Rectal smooth muscle tissue (tissue), 1 donor: ENCODE results near the gene KERA.

Source experiments
- H3K27ac ChIP-seq: one replicate; pipeline ENCODE4 v1.7.0; 2013; ENCODE audit warnings: low read depth, low read length, inconsistent platforms
- H3K27me3 ChIP-seq: one replicate; pipeline ENCODE4 v1.7.0; 2013; ENCODE audit warnings: low read length; ENCODE audit not compliant: control insufficient read depth, insufficient read depth
- H3K36me3 ChIP-seq: one replicate; pipeline ENCODE4 v1.7.0; 2013; ENCODE audit warnings: low read length; ENCODE audit not compliant: control insufficient read depth, insufficient read depth
- H3K4me1 ChIP-seq: one replicate; pipeline ENCODE4 v1.7.0; 2013; ENCODE audit warnings: low read length; ENCODE audit not compliant: control insufficient read depth, insufficient read depth
- H3K4me3 ChIP-seq: one replicate; pipeline ENCODE4 v1.7.0; 2013; ENCODE audit warnings: low read length
- H3K9ac ChIP-seq: one replicate; pipeline ENCODE4 v1.7.0; 2013; ENCODE audit warnings: low read length

KERA gene, protein sequence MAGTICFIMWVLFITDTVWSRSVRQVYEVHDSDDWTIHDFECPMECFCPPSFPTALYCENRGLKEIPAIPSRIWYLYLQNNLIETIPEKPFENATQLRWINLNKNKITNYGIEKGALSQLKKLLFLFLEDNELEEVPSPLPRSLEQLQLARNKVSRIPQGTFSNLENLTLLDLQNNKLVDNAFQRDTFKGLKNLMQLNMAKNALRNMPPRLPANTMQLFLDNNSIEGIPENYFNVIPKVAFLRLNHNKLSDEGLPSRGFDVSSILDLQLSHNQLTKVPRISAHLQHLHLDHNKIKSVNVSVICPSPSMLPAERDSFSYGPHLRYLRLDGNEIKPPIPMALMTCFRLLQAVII

DNA sequence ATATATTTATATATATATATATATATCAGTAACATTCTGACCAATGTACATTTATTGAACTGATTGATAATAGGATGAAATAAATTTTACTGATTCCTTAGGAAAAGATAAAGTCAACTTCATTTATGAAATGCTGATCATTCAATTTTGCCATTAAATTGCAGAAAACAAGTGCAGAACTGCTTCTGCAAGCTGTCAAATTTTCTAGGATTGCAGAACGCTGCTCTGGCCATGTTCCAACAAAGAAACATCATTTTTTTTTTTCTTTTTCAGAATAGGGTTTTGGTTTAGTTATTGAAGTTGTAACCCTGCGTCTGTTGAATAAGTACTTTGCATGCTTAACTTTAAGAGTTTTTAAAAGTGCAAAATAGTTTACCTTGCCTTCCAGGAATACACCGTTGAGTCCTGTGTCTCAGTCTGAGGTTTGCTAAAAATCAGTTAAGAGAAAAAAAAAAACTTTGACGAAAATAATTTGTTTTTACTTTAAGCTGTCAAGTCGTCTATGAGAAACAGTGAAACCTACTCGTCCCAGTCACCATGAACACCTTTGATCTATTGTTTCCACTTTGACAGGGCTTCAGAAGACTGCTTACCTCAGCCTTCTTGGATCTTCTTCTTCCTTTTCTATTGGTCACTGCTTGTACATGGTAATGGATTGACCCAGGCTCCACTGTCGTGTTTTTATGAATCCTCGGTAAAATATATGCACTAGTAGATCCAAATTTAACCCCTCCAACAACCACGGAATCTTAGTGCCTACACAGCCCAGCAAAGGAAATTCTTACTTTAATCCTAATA is at the start of gene KERA:
TSS of gene KERA (minus strand) at position 657 of the 798 bp plus-strand sequence. CDS start 1,743 bp downstream, outside the sequence.
- H3K27me3 ChIP-seq: no peaks in the 10 kb centered on the region
- H3K9ac ChIP-seq: no peak within 1 kb of the TSS
- H3K4me1 ChIP-seq: no peaks in the 10 kb centered on the region
- H3K36me3 ChIP-seq: no peaks in the 10 kb centered on the region
- H3K27ac ChIP-seq: no peak within 1 kb of the TSS
- no peak within 1 kb of the TSS for H3K4me3 ChIP-seq

DNA sequence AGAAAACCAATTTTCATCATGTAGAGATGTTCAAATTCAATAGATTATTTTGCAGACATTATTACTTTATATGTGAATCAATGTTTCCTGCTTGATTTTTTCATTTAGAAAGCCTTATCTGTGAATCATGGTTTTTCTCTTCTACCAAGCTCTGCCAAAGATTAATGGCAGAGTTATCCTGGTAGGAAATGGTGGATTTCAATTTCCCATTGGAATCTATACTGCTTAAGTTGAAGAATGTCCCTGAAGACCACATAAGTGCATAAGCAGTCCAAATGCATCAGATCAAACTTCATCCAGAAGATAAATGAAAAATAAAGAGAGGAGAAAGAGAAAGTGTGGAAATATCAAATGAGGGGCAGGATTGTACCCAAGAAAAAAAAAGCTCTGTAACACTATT is 48.5 kb upstream of the KERA start:
- H3K9ac ChIP-seq: no peak overlapping the region
- H3K36me3 ChIP-seq: no peaks in the 10 kb centered on the region
- H3K27me3 ChIP-seq: no peaks in the 10 kb centered on the region
- H3K4me3 ChIP-seq: no peak overlapping the region
- H3K27ac ChIP-seq: no peak overlapping the region
- no peaks in the 10 kb centered on the region for H3K4me1 ChIP-seq

DNA sequence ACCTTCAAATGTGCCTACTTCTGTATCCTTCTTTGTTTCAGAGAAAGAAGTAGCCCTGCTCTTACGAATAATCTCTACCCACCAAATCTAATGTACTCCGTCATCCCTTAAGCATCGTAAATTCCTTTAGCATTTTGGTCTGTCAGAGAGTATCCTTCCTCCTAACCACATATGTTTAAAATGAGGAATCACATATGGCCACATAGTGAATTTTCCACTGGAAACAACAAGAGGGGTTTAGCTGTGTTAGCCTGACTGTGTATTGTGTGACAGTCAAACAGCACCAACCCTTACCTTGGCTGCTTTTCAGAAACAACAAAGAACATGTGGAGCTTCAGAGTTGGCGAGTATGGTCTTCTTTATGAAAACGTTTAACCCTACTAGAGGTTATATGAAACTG is 48.0 kb upstream of the KERA start:
- Histone ChIP-seq H3K4me1 (no peaks in the 10 kb centered on the region), H3K27me3 (no peaks in the 10 kb centered on the region), H3K4me3 (no peak overlapping the region), H3K9ac (no peak overlapping the region), H3K27ac (no peak overlapping the region), H3K36me3 (no peaks in the 10 kb centered on the region)

DNA sequence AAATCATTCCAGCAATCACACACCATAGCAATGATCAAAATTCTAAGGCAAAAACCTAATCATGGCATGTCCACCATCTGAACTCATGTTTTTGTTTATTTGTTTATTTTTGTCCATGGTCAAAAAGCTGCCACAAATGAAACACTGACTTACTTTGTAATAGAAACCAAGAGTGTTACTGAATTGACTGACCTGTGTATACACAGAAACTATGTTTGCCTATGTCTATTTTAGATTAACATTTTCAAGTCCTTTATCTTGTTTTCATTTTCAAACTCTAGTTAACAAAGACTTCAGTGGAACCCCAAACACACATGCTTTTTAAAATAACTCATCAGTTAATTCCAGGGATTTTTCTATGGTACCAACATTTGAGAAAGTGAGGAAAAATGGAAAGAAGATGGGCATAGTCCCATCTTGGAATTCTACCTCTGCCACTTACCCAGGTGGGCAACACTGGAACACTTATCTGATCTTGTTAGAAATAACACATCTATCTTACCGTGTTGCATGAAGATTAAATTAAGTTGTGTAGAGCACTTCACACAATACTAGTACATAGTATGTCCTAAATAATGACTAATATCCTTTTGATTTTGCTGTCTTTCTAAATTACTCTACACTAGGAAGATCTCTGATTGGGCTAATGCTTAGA is 47.1 kb upstream of the KERA start:
- no peaks in the 10 kb centered on the region for H3K4me1 ChIP-seq
- no peak overlapping the region for H3K27ac ChIP-seq
- no peak overlapping the region for H3K4me3 ChIP-seq
- H3K27me3 ChIP-seq: no peaks in the 10 kb centered on the region
- H3K9ac ChIP-seq: no peak overlapping the region
- no peaks in the 10 kb centered on the region for H3K36me3 ChIP-seq

DNA sequence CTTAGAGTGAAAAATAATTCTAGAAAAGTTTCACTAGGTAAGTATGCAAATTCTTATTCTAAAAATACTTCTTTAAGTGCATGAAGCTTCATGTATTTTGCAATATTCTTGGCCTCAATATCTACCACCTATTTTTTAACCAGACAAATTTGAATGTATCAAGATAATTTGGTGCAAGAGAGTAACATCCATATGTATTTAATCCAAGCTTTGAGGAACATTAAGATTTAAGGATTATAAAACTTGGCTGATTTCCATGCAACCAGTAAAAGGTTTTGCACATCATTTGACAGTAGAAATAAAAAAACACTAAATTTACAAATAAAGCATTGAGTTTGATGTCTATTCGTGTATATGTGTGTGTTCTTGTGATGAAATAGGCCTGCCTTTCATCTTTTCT is 45.8 kb upstream of the KERA start:
- Histone ChIP-seq H3K36me3 (no peaks in the 10 kb centered on the region), H3K27me3 (no peaks in the 10 kb centered on the region), H3K4me1 (no peaks in the 10 kb centered on the region), H3K4me3 (no peak overlapping the region), H3K9ac (no peak overlapping the region), H3K27ac (no peak overlapping the region)

DNA sequence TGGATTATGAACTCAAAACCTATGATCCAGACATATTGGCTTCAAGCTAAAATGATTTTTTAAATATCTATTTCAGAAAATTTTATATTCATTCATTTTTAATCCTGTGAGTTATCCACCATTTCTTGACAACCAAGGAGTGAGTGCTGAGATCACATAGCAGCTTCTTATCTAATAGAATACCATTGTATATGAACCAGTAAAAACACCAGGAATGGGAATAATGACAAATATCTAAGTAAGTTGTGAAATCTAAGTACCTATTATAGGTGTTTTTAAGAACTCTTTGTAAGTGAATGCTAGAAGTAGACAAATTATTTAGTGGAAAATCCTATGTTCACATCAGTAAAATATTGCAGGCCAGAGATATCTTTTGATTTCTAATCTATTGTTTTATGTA is 45.3 kb upstream of the KERA start:
- H3K27me3 ChIP-seq: no peaks in the 10 kb centered on the region

DNA sequence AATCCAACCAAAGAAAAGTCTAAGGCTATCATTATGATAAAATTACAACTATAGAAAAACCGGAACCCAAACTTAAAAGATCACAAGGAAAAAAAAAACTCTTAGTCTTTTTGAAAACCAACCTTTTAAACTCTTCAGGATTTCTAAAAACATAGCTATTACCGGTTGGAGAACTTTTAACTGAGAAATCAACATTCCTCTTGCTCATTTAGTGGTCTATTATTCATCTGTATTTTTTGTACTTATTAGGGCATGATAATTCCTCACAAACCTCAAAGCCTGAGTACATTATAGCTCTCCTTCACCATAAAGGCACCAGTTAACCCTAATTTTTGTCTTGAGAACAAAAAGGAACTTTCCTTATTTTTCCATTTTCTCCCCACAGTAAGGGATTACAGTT is 43.1 kb upstream of the KERA start:
- H3K36me3 ChIP-seq: no peaks in the 10 kb centered on the region
- no peak overlapping the region for H3K4me3 ChIP-seq
- H3K4me1 ChIP-seq: no peaks in the 10 kb centered on the region
- H3K27me3 ChIP-seq: no peaks in the 10 kb centered on the region
- no peak overlapping the region for H3K27ac ChIP-seq
- H3K9ac ChIP-seq: no peak overlapping the region

More for the DNA sequence above, 45.3 kb upstream of the KERA start:
- Histone ChIP-seq H3K4me1 (no peaks in the 10 kb centered on the region), H3K9ac (no peak overlapping the region), H3K4me3 (no peak overlapping the region), H3K36me3 (no peaks in the 10 kb centered on the region), H3K27ac (no peak overlapping the region)

DNA sequence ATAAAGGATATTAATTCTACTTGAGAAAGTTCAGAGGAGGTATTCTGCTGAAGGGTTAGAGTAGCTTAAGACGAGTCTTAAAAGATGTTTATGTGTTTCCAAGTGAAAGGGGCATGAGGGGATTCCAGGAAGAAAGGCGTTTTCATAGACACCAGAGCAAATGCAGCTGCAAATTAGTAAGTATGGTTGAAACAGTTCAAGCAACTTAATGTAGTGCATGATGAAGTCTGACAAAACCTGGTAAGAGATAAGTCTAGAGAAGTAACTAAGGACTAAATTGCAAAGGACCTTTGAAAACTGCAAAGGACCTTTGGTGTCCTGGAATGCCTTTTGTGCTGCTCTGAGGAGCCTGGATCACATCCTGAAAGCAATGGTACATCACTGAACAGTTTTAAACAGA is 42.0 kb upstream of the KERA start:
- no peaks in the 10 kb centered on the region for H3K4me1 ChIP-seq
- H3K9ac ChIP-seq: no peak overlapping the region
- no peak overlapping the region for H3K27ac ChIP-seq
- no peak overlapping the region for H3K4me3 ChIP-seq
- H3K27me3 ChIP-seq: no peaks in the 10 kb centered on the region
- H3K36me3 ChIP-seq: no peaks in the 10 kb centered on the region

DNA sequence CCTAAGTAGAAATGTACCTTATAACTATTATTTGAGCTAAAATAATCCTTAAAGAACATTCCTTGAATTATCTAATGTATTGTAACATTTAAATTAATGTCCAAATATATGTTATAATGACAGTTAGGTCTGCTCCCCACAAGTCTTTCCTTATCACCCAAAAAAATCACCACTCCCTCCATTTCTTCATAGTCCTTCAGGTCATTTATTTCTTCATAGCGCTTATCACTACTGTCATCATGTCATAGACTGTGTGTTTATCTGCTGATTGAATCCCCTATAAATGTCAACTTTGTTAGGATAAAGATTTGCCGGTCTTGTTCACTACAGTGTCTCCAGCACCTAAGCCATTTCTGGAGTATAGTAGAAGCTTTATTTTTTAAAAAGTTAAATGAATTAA is 41.5 kb upstream of the KERA start:
- H3K4me1 ChIP-seq: no peaks in the 10 kb centered on the region
- H3K9ac ChIP-seq: no peak overlapping the region
- no peak overlapping the region for H3K4me3 ChIP-seq
- H3K36me3 ChIP-seq: no peaks in the 10 kb centered on the region
- H3K27ac ChIP-seq: no peak overlapping the region
- H3K27me3 ChIP-seq: no peaks in the 10 kb centered on the region

DNA sequence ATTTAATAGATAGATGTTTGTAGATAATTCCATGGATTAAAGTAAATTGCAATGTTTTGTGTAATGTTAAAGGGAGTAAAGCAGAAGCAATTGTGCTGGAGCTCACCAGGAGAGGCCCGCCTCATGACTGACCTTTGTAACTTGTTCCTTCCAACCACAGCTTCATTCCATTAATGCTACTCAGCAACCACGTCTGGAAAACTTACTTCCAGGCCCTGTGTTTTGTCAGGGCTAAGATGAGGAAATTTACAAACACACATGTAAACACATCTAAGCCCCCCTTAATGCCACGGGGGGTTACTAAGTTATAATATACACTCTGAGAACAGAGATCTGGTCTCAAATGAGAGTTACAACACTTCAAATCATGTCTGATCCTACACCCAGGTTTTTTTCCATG is 41.1 kb upstream of the KERA start:
- Histone ChIP-seq H3K36me3 (no peaks in the 10 kb centered on the region), H3K4me1 (no peaks in the 10 kb centered on the region), H3K9ac (no peak overlapping the region), H3K27me3 (no peaks in the 10 kb centered on the region), H3K27ac (no peak overlapping the region), H3K4me3 (no peak overlapping the region)

DNA sequence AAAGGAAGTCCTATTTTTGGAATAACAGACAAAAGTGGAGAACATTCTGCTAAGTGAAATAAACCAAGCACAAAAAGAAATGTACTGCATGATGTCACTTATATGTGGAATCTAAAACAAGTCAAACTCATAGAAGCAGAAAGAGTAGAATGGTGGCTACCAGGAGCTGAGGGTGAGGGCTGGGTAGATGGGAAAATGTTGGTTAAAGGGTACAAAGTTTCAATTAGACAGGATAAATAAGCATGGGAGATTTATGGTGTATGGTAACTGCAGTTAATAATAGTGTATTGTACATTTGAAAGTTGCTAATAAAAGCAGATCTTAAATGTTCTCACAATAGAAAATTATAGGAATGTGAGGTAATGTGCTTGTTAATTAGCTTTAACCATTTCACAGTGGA is 40.6 kb upstream of the KERA start:
- Histone ChIP-seq H3K36me3 (no peaks in the 10 kb centered on the region), H3K27me3 (no peaks in the 10 kb centered on the region), H3K4me1 (no peaks in the 10 kb centered on the region), H3K9ac (no peak overlapping the region), H3K4me3 (no peak overlapping the region), H3K27ac (no peak overlapping the region)

DNA sequence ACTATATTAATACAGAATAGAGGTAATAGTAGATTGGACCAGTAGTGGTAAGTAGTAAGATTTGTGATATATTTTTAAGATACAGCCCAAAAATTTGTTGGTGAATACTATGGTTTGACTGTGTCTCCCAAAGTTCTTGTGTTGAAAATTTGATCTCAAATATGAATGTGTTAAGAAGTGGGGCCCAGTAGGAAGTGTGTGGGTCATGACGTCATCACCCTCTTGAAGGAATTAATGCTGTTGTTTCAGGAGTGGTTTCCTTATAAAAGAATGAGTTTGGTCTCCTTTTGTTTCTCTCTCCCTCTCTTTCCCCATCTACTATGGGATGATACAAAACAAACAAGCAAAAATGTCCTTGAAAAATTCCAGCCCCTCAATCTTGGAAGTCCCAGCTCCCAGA is 37.1 kb upstream of the KERA start:
- Histone ChIP-seq H3K27ac (no peak overlapping the region), H3K9ac (no peak overlapping the region), H3K4me3 (no peak overlapping the region), H3K4me1 (no peaks in the 10 kb centered on the region), H3K36me3 (no peaks in the 10 kb centered on the region), H3K27me3 (no peaks in the 10 kb centered on the region)
